NB4 (cell line): ENCODE results near the gene UBE2J2.

Experiments
- DNase-seq: peaks from one replicate; pipeline ENCODE4 v3.0.0; 2010; ENCODE audit warnings: low read depth
- H3K4me3 ChIP-seq: one replicate; pipeline ENCODE4 v1.5.1; 2011; ENCODE audit warnings: mild to moderate bottlenecking, low read depth, low read length, moderate library complexity
- CTCF ChIP-seq: IDR thresholded peaks from one replicate; pipeline ENCODE4 v1.5.1; 2012; ENCODE audit warnings: low read depth, low read length
- MAX ChIP-seq: IDR thresholded peaks from 2 replicates; pipeline ENCODE4 v1.6.1; 2011; ENCODE audit warnings: low read depth, low read length
- MYC ChIP-seq: IDR thresholded peaks from 2 replicates; pipeline ENCODE4 v1.6.1; 2011; ENCODE audit warnings: low read depth, low read length
- POLR2A ChIP-seq: IDR thresholded peaks from 2 replicates; pipeline ENCODE4 v1.6.1; 2011; ENCODE audit warnings: mild to moderate bottlenecking; ENCODE audit not compliant: insufficient read length; ENCODE audit errors: extremely low read depth

UBE2J2 gene

GRCh38 chr1:1240348-1240732, 33.3 kb downstream of the UBE2J2 start:
- no peak for DNase-seq
- no peak overlapping the region for H3K4me3 ChIP-seq

GRCh38 chr1:1239614-1240347, 33.9 kb downstream of the UBE2J2 start:
- no peak for DNase-seq
- H3K4me3 ChIP-seq: no peak overlapping the region
- TF ChIP-seq MYC: no peak
- no peak for TF ChIP-seq MAX
- TF ChIP-seq CTCF: no peak
- TF ChIP-seq POLR2A: no peak

More at GRCh38 chr1:1240348-1240732, 33.3 kb downstream of the UBE2J2 start:
- no peak for TF ChIP-seq CTCF
- no peak for TF ChIP-seq POLR2A
- TF ChIP-seq MYC: no peak
- TF ChIP-seq MAX: no peak

GRCh38 chr1:1239227-1239613, 34.4 kb downstream of the UBE2J2 start:
- H3K4me3 ChIP-seq: no peak overlapping the region
- TF ChIP-seq CTCF (no peak), MYC (no peak), POLR2A (no peak), MAX (no peak)
- no peak for DNase-seq

- DNase-seq: no peak
- H3K4me3 ChIP-seq: no peak overlapping the region
- TF ChIP-seq POLR2A (no peak), MYC (no peak), CTCF (no peak), MAX (no peak)
Measured at GRCh38 chr1:1238702-1239178, 34.9 kb downstream of the UBE2J2 start.

GRCh38 chr1:1237874-1238701, 35.6 kb downstream of the UBE2J2 start:
- no peak for DNase-seq
- no peak for TF ChIP-seq MYC
- no peak for TF ChIP-seq CTCF
- TF ChIP-seq MAX: no peak
- TF ChIP-seq POLR2A: no peak
- no peak overlapping the region for H3K4me3 ChIP-seq
